ENCODE data around the gene NUDT3. TPM values are rescaled to one million over a fixed set of nuclear protein-coding genes. Genes with fewer than 3 reads are reported as not detected.
"Not testable (repeated sequence)": the region's sequence is repeated elsewhere in the genome, so short reads cannot be mapped to it uniquely, and the experiment has no call there.

Gene NUDT3
- total and polyA plus RNA-seq, 8 donors, result 8.7 to 34.0 (median 13.1) TPM

DNA sequence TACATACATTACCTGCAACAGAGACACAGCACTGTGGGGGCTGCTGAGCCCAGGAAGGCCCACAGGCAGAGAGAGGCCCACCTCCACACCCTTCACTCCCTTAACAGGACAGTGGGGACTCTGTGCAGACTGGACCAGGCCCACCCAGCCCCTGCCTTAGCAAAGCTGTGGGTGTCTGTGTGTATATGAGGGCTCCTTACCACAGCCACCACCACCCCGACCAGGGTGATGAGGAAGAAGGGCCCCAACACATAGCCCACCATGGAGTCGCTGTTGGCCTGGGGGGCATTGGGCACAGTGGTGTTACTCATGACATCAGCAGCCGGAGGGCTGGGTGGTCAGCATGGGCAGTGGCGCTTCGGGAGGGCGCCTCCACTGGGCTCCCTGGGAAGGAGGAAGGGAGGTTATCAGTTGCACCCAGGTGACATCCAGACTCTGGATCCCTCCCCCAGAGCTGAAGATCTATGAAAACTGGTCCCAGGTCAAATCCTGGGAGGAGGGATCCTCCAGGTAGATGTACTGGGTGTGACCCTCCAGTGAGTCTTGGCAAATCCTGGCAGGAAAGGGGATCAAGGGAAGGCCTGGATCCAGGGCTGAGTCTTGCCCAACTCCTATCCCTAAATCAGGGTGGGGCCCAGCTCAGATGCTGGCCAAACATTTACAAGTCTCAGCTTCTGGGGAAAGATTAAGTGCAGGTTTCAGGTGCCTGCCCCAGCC lies 144.8 kb downstream of the NUDT3 start:
- Histone ChIP-seq H3K4me3 (peak overlapping the region in 3 of 4 donors; percentile 63 to 66 (median 66)), H3K27me3 (no peaks in the 10 kb centered on the region), H3K4me1 (peaks cover 28 to 62% (median 43%) of the 10 kb centered on the region in 4 donors), H3K36me3 (peaks cover 0 to 21% (median 12%) of the 10 kb centered on the region in 4 donors), H3K27ac (peak overlapping the region; percentile 86 to 94 (median 89)), H3K9me3 (no peaks in the 10 kb centered on the region)
- DNase-seq, result peak in 1 of 2 donors; percentile 23
- intact Hi-C loops (cut with DNase I; ENCODE audit: low total_unique reads), result loop anchor here (5.0 kb wide), 1 partner anchor 165 kb away; no protein-coding TSS in a partner anchor
- WGBS, 5 donors, result 59 to 81% (median 64%) methylated on average over 3 to 6 of the region's 6 CpGs
- TF ChIP-seq EP300 (IDR thresholded peaks at IDR 0.05) (no peak), POLR2AphosphoS5 (IDR thresholded peaks at IDR 0.05) (no peak), POLR2A (IDR thresholded peaks at IDR 0.05) (no peak)
- TF ChIP-seq, protein P1, sequence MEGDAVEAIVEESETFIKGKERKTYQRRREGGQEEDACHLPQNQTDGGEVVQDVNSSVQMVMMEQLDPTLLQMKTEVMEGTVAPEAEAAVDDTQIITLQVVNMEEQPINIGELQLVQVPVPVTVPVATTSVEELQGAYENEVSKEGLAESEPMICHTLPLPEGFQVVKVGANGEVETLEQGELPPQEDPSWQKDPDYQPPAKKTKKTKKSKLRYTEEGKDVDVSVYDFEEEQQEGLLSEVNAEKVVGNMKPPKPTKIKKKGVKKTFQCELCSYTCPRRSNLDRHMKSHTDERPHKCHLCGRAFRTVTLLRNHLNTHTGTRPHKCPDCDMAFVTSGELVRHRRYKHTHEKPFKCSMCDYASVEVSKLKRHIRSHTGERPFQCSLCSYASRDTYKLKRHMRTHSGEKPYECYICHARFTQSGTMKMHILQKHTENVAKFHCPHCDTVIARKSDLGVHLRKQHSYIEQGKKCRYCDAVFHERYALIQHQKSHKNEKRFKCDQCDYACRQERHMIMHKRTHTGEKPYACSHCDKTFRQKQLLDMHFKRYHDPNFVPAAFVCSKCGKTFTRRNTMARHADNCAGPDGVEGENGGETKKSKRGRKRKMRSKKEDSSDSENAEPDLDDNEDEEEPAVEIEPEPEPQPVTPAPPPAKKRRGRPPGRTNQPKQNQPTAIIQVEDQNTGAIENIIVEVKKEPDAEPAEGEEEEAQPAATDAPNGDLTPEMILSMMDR (IDR thresholded peaks at IDR 0.05), result no peak

GRCh38 chr6:34246563-34247391 lies 145.7 kb downstream of the NUDT3 start:
- TF ChIP-seq, protein P1 (IDR thresholded peaks at IDR 0.05), result peak in 2 of 7 experiments; percentile 22 to 24
- TF ChIP-seq POLR2AphosphoS5 (IDR thresholded peaks at IDR 0.05) (no peak), EP300 (IDR thresholded peaks at IDR 0.05) (no peak), POLR2A (IDR thresholded peaks at IDR 0.05) (no peak)
- peak overlapping the region in 3 of 5 donors; percentile 2 to 89 (median 55) for H3K27ac ChIP-seq

DNA sequence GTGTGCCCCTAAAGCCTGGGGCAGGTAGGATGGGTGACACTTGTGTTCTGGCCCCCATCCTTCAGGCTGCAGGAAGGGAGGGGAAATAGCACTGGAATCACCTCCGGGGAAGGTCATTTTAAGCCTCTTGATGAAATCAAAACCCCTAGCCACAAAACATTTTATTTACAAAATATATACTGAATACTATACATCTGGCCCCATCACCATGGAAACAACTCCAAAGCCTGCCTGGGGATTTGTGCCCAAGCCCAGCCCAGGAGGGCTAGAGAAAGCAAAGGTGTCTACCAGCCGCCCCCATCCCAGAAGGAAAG lies 146.3 kb downstream of the NUDT3 start:
- intact Hi-C loops (cut with DNase I; ENCODE audit: low total_unique reads), result loop anchor here (5.0 kb wide), 1 partner anchor 166 kb away; no protein-coding TSS in a partner anchor
- WGBS, 5 donors, result 46 to 68% (median 61%) methylated on average over 2 of the region's 2 CpGs

More at GRCh38 chr6:34246563-34247391, 145.7 kb downstream of the NUDT3 start:
- Histone ChIP-seq H3K9me3 (no peaks in the 10 kb centered on the region), H3K36me3 (peaks cover 4 to 30% (median 20%) of the 10 kb centered on the region in 4 donors), H3K4me3 (no peak overlapping the region), H3K4me1 (peaks cover 28 to 69% (median 43%) of the 10 kb centered on the region in 4 donors), H3K27me3 (no peaks in the 10 kb centered on the region)
- 57 to 72% (median 66%) methylated on average over 5 to 8 of the region's 8 CpGs for WGBS, 5 donors
- intact Hi-C loops (cut with DNase I; ENCODE audit: low total_unique reads), result loop anchor here (5.0 kb wide), 1 partner anchor 166 kb away; no protein-coding TSS in a partner anchor
- DNase-seq, result peak in 1 of 2 donors; percentile 63

DNA sequence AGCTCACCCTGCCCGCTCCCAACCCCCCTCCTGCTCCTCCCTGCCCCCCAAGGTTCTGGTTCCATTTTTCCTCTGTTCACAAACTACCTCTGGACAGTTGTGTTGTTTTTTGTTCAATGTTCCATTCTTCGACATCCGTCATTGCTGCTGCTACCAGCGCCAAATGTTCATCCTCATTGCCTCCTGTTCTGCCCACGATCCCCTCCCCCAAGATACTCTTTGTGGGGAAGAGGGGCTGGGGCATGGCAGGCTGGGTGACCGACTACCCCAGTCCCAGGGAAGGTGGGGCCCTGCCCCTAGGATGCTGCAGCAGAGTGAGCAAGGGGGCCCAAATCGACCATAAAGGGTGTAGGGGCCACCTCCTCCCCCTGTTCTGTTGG lies 146.7 kb downstream of the NUDT3 start:
- Histone ChIP-seq H3K36me3 (peaks cover 4 to 40% (median 31%) of the 10 kb centered on the region in 4 donors), H3K4me1 (peaks cover 28 to 69% (median 43%) of the 10 kb centered on the region in 4 donors), H3K27ac (peak overlapping the region in 1 of 5 donors; percentile 1)
- 73 to 79% (median 77%) methylated on average over 7 of the region's 7 CpGs for WGBS, 5 donors
- not testable (repeated sequence) for H3K9me3 ChIP-seq, DNase-seq, H3K4me3 ChIP-seq, H3K27me3 ChIP-seq
- intact Hi-C loops (cut with DNase I; ENCODE audit: low total_unique reads), result loop anchor here (5.0 kb wide), 1 partner anchor 167 kb away; no protein-coding TSS in a partner anchor

More for the DNA sequence above, 146.3 kb downstream of the NUDT3 start:
- DNase-seq, result no peak
- TF ChIP-seq EP300 (IDR thresholded peaks at IDR 0.05), result no peak
- TF ChIP-seq, protein P1 (IDR thresholded peaks at IDR 0.05), result no peak
- TF ChIP-seq POLR2AphosphoS5 (IDR thresholded peaks at IDR 0.05), result no peak
- no peak for TF ChIP-seq POLR2A (IDR thresholded peaks at IDR 0.05)
- H3K27ac ChIP-seq, result peak overlapping the region in 2 of 5 donors; percentile 55 to 89
- H3K27me3 ChIP-seq, result no peaks in the 10 kb centered on the region
- peaks cover 28 to 69% (median 43%) of the 10 kb centered on the region in 4 donors for H3K4me1 ChIP-seq
- no peaks in the 10 kb centered on the region for H3K9me3 ChIP-seq
- peaks cover 4 to 35% (median 26%) of the 10 kb centered on the region in 4 donors for H3K36me3 ChIP-seq
- no peak overlapping the region for H3K4me3 ChIP-seq

DNA sequence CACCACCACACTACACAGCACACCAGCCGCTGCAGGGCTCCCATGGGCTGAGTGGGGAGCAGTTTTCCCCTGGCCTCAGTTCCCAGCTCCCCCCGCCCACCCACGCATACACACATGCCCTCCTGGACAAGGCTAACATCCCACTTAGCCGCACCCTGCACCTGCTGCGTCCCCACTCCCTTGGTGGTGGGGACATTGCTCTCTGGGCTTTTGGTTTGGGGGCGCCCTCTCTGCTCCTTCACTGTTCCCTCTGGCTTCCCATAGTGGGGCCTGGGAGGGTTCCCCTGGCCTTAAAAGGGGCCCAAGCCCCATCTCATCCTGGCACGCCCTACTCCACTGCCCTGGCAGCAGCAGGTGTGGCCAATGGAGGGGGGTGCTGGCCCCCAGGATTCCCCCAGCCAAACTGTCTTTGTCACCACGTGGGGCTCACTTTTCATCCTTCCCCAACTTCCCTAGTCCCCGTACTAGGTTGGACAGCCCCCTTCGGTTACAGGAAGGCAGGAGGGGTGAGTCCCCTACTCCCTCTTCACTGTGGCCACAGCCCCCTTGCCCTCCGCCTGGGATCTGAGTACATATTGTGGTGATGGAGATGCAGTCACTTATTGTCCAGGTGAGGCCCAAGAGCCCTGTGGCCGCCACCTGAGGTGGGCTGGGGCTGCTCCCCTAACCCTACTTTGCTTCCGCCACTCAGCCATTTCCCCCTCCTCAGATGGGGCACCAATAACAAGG lies 147.3 kb downstream of the NUDT3 start:
- 79 to 88% (median 86%) methylated on average over 11 to 12 of the region's 13 CpGs for WGBS, 5 donors
- H3K9me3 ChIP-seq, H3K4me3 ChIP-seq, H3K27me3 ChIP-seq, DNase-seq: not testable (repeated sequence)
- peak overlapping the region in 4 of 5 donors; percentile 63 to 85 (median 72) for H3K27ac ChIP-seq
- H3K4me1 ChIP-seq, result peaks cover 28 to 73% (median 43%) of the 10 kb centered on the region in 4 donors
- intact Hi-C loops (cut with DNase I; ENCODE audit: low total_unique reads), result loop anchor here (5.0 kb wide), 1 partner anchor 167 kb away; no protein-coding TSS in a partner anchor
- H3K36me3 ChIP-seq, result peaks cover 4 to 45% (median 35%) of the 10 kb centered on the region in 4 donors
